ENCODE measurements around the gene TRIM33. TPM values are rescaled to one million over a fixed set of nuclear protein-coding genes. Genes with fewer than 3 reads are reported as not detected.

Gene TRIM33
- total and polyA plus RNA-seq, 4 donors, result 9.5 to 102 (median 18.8) TPM

GRCh38 chr1:114510274-114511031 is 550 bp downstream of the TRIM33 start:
- peak; percentile 64 for ATAC-seq (ENCODE audit: insufficient read depth, low FRiP score)
- peaks cover 0 to 13% (median 4%) of the 10 kb centered on the region in 3 donors for H3K27me3 ChIP-seq (ENCODE audit: control insufficient read depth in 3 of 3, insufficient read depth in 3 of 3, low read length in 2 of 3)
- peak overlapping the region; percentile 87 for H3K4me3 ChIP-seq
- H3K9ac ChIP-seq (ENCODE audit: insufficient read depth in 1 of 2, low read length in 2 of 2), result peak overlapping the region; percentile 75 to 76
- no peaks in the 10 kb centered on the region for H3K9me3 ChIP-seq (ENCODE audit: control insufficient read depth in 4 of 4, insufficient read depth in 3 of 4, low read length in 3 of 4)
- peak overlapping the region; percentile 97 to 98 for H3K27ac ChIP-seq (ENCODE audit: low read depth in 1 of 2, low read length in 1 of 2)
- DNase-seq, result peak; percentile 37 to 44 (median 40)
- no peak for TF ChIP-seq CTCF (IDR thresholded peaks at IDR 0.05; ENCODE audit: control extremely low read depth, extremely low read depth)
- 0 to 1% methylated on average over 43 to 71 of the region's 71 CpGs for WGBS, 2 donors
- H3K4me1 ChIP-seq (ENCODE audit: control insufficient read depth in 5 of 5, insufficient read depth in 5 of 5, low read length in 5 of 5), result peaks cover 6 to 36% (median 11%) of the 10 kb centered on the region in 5 donors
- peaks cover 0 to 4% (median 0%) of the 10 kb centered on the region in 4 donors for H3K36me3 ChIP-seq (ENCODE audit: control insufficient read depth in 4 of 4, insufficient read depth in 4 of 4, low read length in 4 of 4)

- Histone ChIP-seq H3K4me1 (ENCODE audit: control insufficient read depth in 5 of 5, insufficient read depth in 5 of 5, low read length in 5 of 5) (peaks cover 6 to 43% (median 15%) of the 10 kb centered on the region in 5 donors), H3K9ac (ENCODE audit: insufficient read depth in 1 of 2, low read length in 2 of 2) (peak overlapping the region; percentile 75 to 76), H3K36me3 (ENCODE audit: control insufficient read depth in 4 of 4, insufficient read depth in 4 of 4, low read length in 4 of 4) (peaks cover 0 to 4% (median 0%) of the 10 kb centered on the region in 4 donors), H3K9me3 (ENCODE audit: control insufficient read depth in 4 of 4, insufficient read depth in 3 of 4, low read length in 3 of 4) (no peaks in the 10 kb centered on the region), H3K4me3 (peak overlapping the region; percentile 87), H3K27me3 (ENCODE audit: control insufficient read depth in 3 of 3, insufficient read depth in 3 of 3, low read length in 2 of 3) (peaks cover 0 to 9% (median 4%) of the 10 kb centered on the region in 3 donors), H3K27ac (ENCODE audit: low read depth in 1 of 2, low read length in 1 of 2) (peak overlapping the region; percentile 43 to 97)
- TF ChIP-seq CTCF (IDR thresholded peaks at IDR 0.05; ENCODE audit: control extremely low read depth, extremely low read depth), result no peak
- WGBS, 2 donors, result 2 to 3% methylated on average over 9 of the region's 9 CpGs
- ATAC-seq (ENCODE audit: insufficient read depth, low FRiP score) (no peak), DNase-seq (no peak)
Measured at GRCh38 chr1:114509596-114510273, 1.3 kb downstream of the TRIM33 start.

GRCh38 chr1:114508386-114508898 is 2.6 kb downstream of the TRIM33 start:
- H3K4me3 ChIP-seq, result no peak overlapping the region
- H3K27ac ChIP-seq (ENCODE audit: low read depth in 1 of 2, low read length in 1 of 2), result no peak overlapping the region
- peaks cover 7 to 53% (median 15%) of the 10 kb centered on the region in 5 donors for H3K4me1 ChIP-seq (ENCODE audit: control insufficient read depth in 5 of 5, insufficient read depth in 5 of 5, low read length in 5 of 5)
- H3K9ac ChIP-seq (ENCODE audit: insufficient read depth in 1 of 2, low read length in 2 of 2), result peak overlapping the region in 1 of 2 donors; percentile 6
- peaks cover 0 to 4% (median 0%) of the 10 kb centered on the region in 4 donors for H3K36me3 ChIP-seq (ENCODE audit: control insufficient read depth in 4 of 4, insufficient read depth in 4 of 4, low read length in 4 of 4)
- no peak for TF ChIP-seq CTCF (IDR thresholded peaks at IDR 0.05; ENCODE audit: control extremely low read depth, extremely low read depth)
- ATAC-seq (ENCODE audit: insufficient read depth, low FRiP score), result no peak
- H3K27me3 ChIP-seq (ENCODE audit: control insufficient read depth in 3 of 3, insufficient read depth in 3 of 3, low read length in 2 of 3), result peaks cover 0 to under 1% (median 0%) of the 10 kb centered on the region in 3 donors
- WGBS, 2 donors, result 68 to 74% methylated on average over 2 of the region's 2 CpGs
- DNase-seq, result no peak
- H3K9me3 ChIP-seq (ENCODE audit: control insufficient read depth in 4 of 4, insufficient read depth in 3 of 4, low read length in 3 of 4), result no peaks in the 10 kb centered on the region

All from lung (tissue), 12 donors.